HL-60 (cell line): ENCODE measurements around the gene DIDO1.

Experiments used
- DNase-seq, 2 experiments: peaks; one replicate each; pipeline ENCODE4 v3.0.0-alpha.2; 2010 to 2020; ENCODE audit warnings: low read depth in 1 of 2, low spot score in 1 of 2
- H3K27ac ChIP-seq: fragments of 250-450 bp; sonication (Bioruptor Pico); replicated peaks from 2 replicates; pipeline ENCODE4 v1.5.1; 2020; ENCODE audit warnings: mild to moderate bottlenecking, moderate library complexity
- H3K27me3 ChIP-seq: fragments of 250-450 bp; sonication (Bioruptor Pico); 2 replicates; pipeline ENCODE4 v1.5.1; 2021; ENCODE audit warnings: mild to moderate bottlenecking, moderate library complexity; ENCODE audit not compliant: insufficient read depth, poor library complexity, severe bottlenecking
- H3K4me3 ChIP-seq: replicated peaks from 2 replicates; pipeline ENCODE4 v1.5.1; 2011; ENCODE audit warnings: mild to moderate bottlenecking, control low read depth, low read length; ENCODE audit not compliant: insufficient read depth
- CTCF ChIP-seq: IDR thresholded peaks from one replicate; pipeline ENCODE4 v1.5.1; 2011; ENCODE audit warnings: low read length, control low read depth, inconsistent platforms; ENCODE audit not compliant: insufficient read depth
- GABPA ChIP-seq: IDR thresholded peaks from 2 replicates; pipeline ENCODE4 v1.6.1; 2012; ENCODE audit warnings: low read depth
- POLR2AphosphoS5 ChIP-seq: IDR thresholded peaks from 2 replicates; pipeline ENCODE4 v1.6.1; 2012; ENCODE audit warnings: low read depth
- REST ChIP-seq: IDR thresholded peaks from 2 replicates; pipeline ENCODE4 v1.6.1; 2012; ENCODE audit warnings: low read depth; ENCODE audit not compliant: insufficient replicate concordance
- SPI1 ChIP-seq: IDR thresholded peaks from 2 replicates; pipeline ENCODE4 v1.6.1; 2012; ENCODE audit warnings: low read depth, mild to moderate bottlenecking, borderline replicate concordance

DIDO1 gene

GRCh38 chr20:62829231-62830230 lies 96.8 kb downstream of the DIDO1 start:
- Histone ChIP-seq H3K27ac (no peak overlapping the region), H3K4me3 (no peak overlapping the region), H3K27me3 (no peaks in the 10 kb centered on the region)
- no peak for DNase-seq
- TF ChIP-seq POLR2AphosphoS5 (no peak), CTCF (no peak), REST (no peak), SPI1 (no peak), GABPA (no peak)

GRCh38 chr20:62828511-62829230 lies 97.6 kb downstream of the DIDO1 start:
- H3K27me3 ChIP-seq, result no peaks in the 10 kb centered on the region
- no peak overlapping the region for H3K4me3 ChIP-seq
- H3K27ac ChIP-seq, result no peak overlapping the region
- TF ChIP-seq REST, result no peak
- no peak for TF ChIP-seq GABPA
- no peak for TF ChIP-seq SPI1
- DNase-seq, result no peak

GRCh38 chr20:62828051-62828450 lies 98.3 kb downstream of the DIDO1 start:
- DNase-seq, result no peak
- no peaks in the 10 kb centered on the region for H3K27me3 ChIP-seq
- no peak overlapping the region for H3K4me3 ChIP-seq
- TF ChIP-seq SPI1 (no peak), POLR2AphosphoS5 (no peak), CTCF (no peak), REST (no peak), GABPA (no peak)
- no peak overlapping the region for H3K27ac ChIP-seq
